Activated T-helper 17 cell treated with anti-CD3 and anti-CD28 coated beads, Interleukin-2, amount 50 U/mL, for 72 hours (primary cell): ENCODE data around the gene DCTN2. TPM values are rescaled to one million over a fixed set of nuclear protein-coding genes. Genes with fewer than 3 reads are reported as not detected.
"Not testable (repeated sequence)": the region's sequence is repeated elsewhere in the genome, so short reads cannot be mapped to it uniquely, and the experiment has no call there.

Experiments
- ATAC-seq: fragments of 150-1000 bp; cut with Tn5 transposase; replicated peaks from 2 replicates; pipeline ENCODE4 v1.10.0; 2021; ENCODE audit warnings: mild to moderate bottlenecking, moderate library complexity
- H3K27ac Mint-ChIP-seq: one replicate; pipeline ENCODE4 v1.8.0; 2022; ENCODE audit warnings: mixed read lengths
- H3K27me3 Mint-ChIP-seq: one replicate; pipeline ENCODE4 v1.8.0; 2022; ENCODE audit warnings: mixed read lengths
- H3K36me3 Mint-ChIP-seq: one replicate; pipeline ENCODE4 v1.8.0; 2022; ENCODE audit warnings: low read depth, mild to moderate bottlenecking, mixed read lengths
- H3K4me1 Mint-ChIP-seq: one replicate; pipeline ENCODE4 v1.8.0; 2022; ENCODE audit warnings: mixed read lengths
- H3K4me3 Mint-ChIP-seq: one replicate; pipeline ENCODE4 v1.8.0; 2022; ENCODE audit warnings: mild to moderate bottlenecking, mixed read lengths
- H3K9me3 Mint-ChIP-seq: one replicate; pipeline ENCODE4 v1.8.0; 2022; ENCODE audit warnings: mixed read lengths
- total RNA-seq, 2 donors: library from RNA; stranded (reverse); gene quantifications; one replicate each; pipeline ENCODE4 v1.2.3, GENCODE V29; 2022

DCTN2 gene
- total RNA-seq, 2 donors from 2014 or later: 78.5 to 96.4 TPM

DNA sequence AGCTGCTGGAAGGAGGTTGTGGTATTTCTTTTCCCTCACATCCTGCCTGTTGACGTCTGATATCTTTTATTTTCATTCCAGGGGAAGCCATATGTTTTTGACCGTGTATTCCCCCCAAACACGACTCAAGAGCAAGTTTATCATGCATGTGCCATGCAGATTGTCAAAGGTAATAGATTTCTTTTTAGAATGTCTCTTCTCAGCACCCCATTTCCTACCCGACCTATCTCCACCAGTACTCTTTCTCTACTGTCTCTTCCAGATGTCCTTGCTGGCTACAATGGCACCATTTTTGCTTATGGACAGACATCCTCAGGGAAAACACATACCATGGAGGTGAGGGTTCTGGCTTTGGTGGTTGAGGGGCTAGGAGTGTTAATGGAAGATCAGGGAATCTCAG is 16.4 kb upstream of the DCTN2 start:
- ATAC-seq: no peak
- H3K9me3 Mint-ChIP-seq: no peaks in the 10 kb centered on the region
- no peaks in the 10 kb centered on the region for H3K4me1 Mint-ChIP-seq
- no peaks in the 10 kb centered on the region for H3K36me3 Mint-ChIP-seq
- no peak overlapping the region for H3K4me3 Mint-ChIP-seq
- H3K27me3 Mint-ChIP-seq: peaks cover 10% of the 10 kb centered on the region
- H3K27ac Mint-ChIP-seq: no peak overlapping the region

DNA sequence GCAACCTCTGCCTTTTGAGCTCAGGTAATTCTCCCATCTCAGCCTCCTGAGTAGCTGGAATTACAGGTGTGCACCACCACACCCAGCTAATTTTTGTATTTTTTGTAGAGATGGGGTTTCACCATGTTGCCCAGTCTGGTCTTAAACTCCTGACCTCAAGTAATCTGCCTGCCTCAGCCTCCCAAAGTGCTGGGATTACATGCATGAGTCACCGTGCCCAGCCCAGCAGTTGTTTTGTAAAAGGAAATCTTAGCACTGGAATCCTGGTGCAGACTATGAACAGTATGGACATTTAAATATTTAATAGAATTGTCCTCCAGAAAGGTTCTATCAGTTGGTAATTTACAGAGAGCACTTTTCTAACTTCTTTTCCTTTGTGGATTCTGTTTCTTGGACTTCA is 14.1 kb upstream of the DCTN2 start:
- not testable (repeated sequence) for H3K27me3 Mint-ChIP-seq, H3K9me3 Mint-ChIP-seq, ATAC-seq, H3K36me3 Mint-ChIP-seq, H3K27ac Mint-ChIP-seq, H3K4me3 Mint-ChIP-seq, H3K4me1 Mint-ChIP-seq

DNA sequence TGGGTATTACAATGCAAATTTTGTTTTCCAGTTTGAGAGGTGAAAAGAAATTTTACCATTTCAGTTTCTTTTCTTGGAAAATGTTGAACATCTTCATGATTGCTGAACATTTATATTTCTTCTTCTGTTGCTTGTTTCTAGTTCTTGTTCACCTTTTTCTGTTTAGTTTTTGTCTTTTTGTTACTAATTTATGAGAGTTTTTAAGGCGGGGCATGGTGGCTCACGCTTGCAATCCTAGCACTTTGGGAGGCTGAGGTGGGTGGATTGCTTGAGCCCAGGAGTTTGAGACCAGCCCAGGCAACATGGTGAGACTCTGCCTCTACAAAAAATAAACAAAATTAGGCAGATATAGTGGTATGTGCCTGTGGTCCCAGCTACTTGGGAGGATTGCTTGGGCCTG is 13.5 kb upstream of the DCTN2 start:
- no peak overlapping the region for H3K27ac Mint-ChIP-seq
- no peak for ATAC-seq
- no peaks in the 10 kb centered on the region for H3K4me1 Mint-ChIP-seq
- peaks cover 10% of the 10 kb centered on the region for H3K27me3 Mint-ChIP-seq
- H3K36me3 Mint-ChIP-seq: no peaks in the 10 kb centered on the region
- no peak overlapping the region for H3K4me3 Mint-ChIP-seq
- no peaks in the 10 kb centered on the region for H3K9me3 Mint-ChIP-seq

DNA sequence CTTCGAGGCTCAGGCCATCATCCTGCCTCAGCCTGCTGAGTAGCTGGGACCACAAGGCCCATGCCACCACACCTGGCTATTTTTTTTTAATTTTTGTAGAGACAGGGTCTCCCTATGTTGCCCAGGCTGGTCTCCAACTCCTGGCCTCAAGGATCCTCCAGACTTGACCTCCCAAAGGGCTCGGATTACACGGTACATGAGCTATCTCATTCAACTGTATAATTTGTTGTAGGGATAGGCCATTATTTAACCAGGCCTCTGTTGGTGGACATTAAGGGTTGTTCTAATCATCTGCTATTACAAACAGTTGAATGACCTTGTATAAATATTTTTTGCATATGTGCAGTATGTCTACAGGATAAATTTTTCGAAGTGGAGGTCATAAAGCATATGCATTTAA is 11.9 kb upstream of the DCTN2 start:
- Mint-ChIP-seq H3K9me3 (no peaks in the 10 kb centered on the region), H3K36me3 (no peaks in the 10 kb centered on the region), H3K4me1 (no peaks in the 10 kb centered on the region), H3K27me3 (no peaks in the 10 kb centered on the region), H3K27ac (no peak overlapping the region), H3K4me3 (no peak overlapping the region)
- no peak for ATAC-seq

DNA sequence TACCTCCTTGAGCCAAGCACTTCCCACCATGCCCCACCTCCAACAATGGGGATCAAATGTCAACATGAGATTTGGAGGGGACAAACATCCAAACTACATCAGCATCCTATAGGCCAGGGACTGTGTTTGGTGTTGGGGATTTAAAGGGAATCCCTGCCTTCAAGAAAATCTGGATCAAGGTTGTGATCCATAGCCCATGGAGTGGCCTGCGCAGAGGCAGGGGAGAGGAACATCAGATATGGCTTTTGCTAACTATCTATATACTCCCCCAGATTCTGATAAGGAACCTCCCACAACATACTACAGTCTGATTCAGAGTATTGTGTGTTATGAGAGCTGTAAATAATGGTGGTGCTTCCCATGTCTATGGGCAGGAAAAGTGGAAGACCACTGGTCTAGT is 7.9 kb upstream of the DCTN2 start:
- peaks cover 5% of the 10 kb centered on the region for H3K4me1 Mint-ChIP-seq
- no peak overlapping the region for H3K27ac Mint-ChIP-seq
- H3K4me3 Mint-ChIP-seq: no peak overlapping the region
- no peak for ATAC-seq
- H3K36me3 Mint-ChIP-seq: no peaks in the 10 kb centered on the region
- no peaks in the 10 kb centered on the region for H3K9me3 Mint-ChIP-seq
- peaks cover 3% of the 10 kb centered on the region for H3K27me3 Mint-ChIP-seq

DNA sequence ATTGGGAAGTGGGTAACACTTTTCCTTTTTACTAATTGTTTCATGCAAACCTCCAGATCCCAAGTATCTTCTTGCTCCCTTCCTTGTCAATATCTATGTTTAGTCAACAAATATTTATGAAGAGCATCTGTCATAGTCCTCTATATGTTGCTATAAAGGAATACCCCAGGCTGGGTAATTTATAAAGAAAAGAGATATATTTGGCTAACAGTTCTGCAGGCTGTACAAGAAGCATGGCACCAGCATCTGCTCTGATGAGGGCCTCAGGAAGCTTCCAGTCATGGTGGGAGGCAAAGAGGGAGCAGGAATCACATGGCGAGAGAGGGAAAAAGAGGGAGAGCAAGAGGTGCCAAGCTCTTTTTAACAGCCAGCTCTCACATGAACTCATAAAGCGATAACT is 7.5 kb upstream of the DCTN2 start:
- no peak for ATAC-seq
- Mint-ChIP-seq H3K9me3 (no peaks in the 10 kb centered on the region), H3K36me3 (no peaks in the 10 kb centered on the region), H3K27me3 (peaks cover 3% of the 10 kb centered on the region), H3K4me1 (peaks cover 6% of the 10 kb centered on the region), H3K4me3 (no peak overlapping the region), H3K27ac (no peak overlapping the region)

DNA sequence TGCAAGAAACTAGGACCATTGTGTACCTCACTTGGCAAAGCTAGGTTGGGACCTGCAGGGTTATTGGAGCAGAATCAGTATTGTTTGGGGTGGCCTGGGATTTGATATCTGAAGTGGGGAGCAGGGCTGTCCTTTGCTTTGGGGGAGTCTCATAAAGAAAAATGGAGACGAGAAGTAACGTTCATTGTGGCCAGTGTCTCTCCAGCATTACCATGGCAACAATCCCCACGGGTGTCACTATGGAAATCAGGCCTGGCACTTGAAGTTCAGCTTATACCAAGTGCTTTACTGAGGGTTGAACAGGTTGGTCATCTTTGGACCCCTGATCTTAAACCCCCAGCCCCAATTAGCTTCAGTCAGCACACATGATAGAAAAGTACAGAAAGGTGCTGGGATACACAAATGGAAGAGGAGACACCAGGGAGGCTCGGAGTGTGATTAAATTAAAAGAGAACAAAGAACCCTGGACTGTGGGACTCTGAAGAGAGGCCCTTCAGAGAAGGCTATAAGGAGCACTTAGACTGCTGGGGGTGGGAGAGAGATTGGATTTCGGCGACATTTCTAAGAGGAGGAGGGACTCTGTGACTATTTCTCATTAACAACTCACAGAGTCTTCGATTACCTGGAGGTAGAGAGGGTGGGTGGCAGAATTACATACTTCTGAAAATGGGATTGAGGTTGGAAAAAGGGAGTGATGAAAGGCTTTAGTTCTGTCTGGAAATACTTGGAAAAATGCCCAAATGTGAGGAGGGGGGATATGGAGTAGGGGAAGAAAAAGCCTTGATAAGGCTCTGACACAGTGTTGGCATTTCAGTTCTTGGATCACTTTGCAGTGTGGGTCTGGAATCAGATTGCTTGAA is 6.6 kb upstream of the DCTN2 start:
- no peak overlapping the region for H3K4me3 Mint-ChIP-seq
- H3K27me3 Mint-ChIP-seq: peaks cover 3% of the 10 kb centered on the region
- no peaks in the 10 kb centered on the region for H3K36me3 Mint-ChIP-seq
- peaks cover 11% of the 10 kb centered on the region for H3K4me1 Mint-ChIP-seq
- no peaks in the 10 kb centered on the region for H3K9me3 Mint-ChIP-seq
- no peak for ATAC-seq
- H3K27ac Mint-ChIP-seq: no peak overlapping the region

DNA sequence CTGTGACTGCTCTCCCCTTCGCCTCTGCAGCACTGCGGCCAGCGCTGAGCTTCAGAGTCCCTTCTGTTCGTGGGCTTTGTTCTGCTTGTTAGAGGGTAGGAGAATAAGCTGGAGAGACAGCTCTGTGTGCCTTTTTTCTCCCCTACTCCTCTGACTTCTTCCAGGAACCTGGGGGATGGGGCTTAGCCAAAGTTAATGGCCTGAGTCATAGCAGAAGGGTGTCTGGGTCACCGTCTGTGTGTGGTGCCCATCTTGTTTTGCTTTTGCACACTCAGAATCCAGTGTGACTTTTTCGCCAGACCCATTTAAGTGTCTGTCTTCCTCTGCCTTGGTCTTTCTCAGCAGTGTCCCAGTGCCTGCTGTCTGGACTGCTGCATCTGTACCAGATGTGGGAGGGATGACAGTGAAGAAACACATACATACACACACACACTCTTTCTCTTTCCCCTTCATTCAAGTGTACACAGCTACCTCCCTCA is 5.9 kb upstream of the DCTN2 start:
- H3K4me3 Mint-ChIP-seq: no peak overlapping the region
- H3K36me3 Mint-ChIP-seq: no peaks in the 10 kb centered on the region
- no peaks in the 10 kb centered on the region for H3K9me3 Mint-ChIP-seq
- H3K4me1 Mint-ChIP-seq: peaks cover 11% of the 10 kb centered on the region
- H3K27me3 Mint-ChIP-seq: peaks cover 3% of the 10 kb centered on the region
- no peak overlapping the region for H3K27ac Mint-ChIP-seq
- no peak for ATAC-seq

DNA sequence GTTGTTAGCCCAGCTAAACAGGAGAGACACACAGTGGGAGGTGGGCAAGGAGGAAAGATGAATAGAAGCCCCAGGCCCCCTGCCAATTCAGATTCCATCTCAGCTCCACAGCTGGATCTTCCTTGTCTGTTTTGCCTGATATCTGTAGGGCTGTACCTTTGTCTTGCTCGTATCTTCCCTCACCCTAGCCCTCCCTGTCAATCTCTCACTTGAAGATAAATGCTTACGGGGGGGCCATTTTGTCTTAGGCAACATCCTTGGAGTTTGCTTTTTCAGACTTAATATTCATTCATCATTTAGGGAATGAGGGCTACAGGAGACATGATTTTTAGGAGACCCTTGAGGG is 5.3 kb upstream of the DCTN2 start:
- Mint-ChIP-seq H3K9me3 (no peaks in the 10 kb centered on the region), H3K4me3 (no peak overlapping the region), H3K27me3 (peaks cover 3% of the 10 kb centered on the region), H3K4me1 (peaks cover 11% of the 10 kb centered on the region), H3K36me3 (no peaks in the 10 kb centered on the region), H3K27ac (no peak overlapping the region)
- ATAC-seq: no peak

DNA sequence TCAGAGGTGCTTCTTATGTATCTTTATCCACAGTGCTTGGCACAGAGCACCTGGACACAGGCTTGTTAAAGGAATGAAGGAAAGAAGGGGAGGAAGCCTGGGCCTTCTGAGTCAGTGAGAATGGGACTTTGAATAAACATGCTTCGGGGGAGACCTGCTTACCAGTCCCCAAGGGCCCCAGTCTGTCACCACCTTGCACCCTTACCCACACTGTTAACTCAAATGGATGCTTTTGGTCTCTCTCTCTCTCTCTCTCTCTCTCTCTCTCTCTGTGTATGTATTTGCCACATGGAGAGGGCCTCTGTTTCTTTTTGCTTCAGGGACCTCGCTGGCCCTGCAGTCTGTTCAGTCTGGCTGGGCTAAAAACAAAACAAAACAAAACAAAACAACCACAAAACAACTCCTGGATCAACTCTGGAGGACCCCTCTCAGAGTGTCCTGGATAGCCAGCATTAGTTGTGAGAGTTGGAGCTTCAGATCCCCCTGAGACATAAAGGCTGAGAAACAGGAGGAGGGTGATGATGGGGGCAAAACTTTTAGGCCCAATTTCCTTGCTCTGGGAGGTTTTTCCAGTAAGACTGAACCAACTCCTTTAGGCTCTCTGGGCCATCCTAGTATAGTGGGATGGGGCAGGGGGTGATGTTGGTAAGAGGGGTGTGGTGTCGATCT is 4.8 kb upstream of the DCTN2 start:
- H3K27ac Mint-ChIP-seq: no peak overlapping the region
- no peaks in the 10 kb centered on the region for H3K9me3 Mint-ChIP-seq
- no peaks in the 10 kb centered on the region for H3K36me3 Mint-ChIP-seq
- H3K4me3 Mint-ChIP-seq: no peak overlapping the region
- peaks cover 11% of the 10 kb centered on the region for H3K4me1 Mint-ChIP-seq
- peaks cover 3% of the 10 kb centered on the region for H3K27me3 Mint-ChIP-seq
- no peak for ATAC-seq

DNA sequence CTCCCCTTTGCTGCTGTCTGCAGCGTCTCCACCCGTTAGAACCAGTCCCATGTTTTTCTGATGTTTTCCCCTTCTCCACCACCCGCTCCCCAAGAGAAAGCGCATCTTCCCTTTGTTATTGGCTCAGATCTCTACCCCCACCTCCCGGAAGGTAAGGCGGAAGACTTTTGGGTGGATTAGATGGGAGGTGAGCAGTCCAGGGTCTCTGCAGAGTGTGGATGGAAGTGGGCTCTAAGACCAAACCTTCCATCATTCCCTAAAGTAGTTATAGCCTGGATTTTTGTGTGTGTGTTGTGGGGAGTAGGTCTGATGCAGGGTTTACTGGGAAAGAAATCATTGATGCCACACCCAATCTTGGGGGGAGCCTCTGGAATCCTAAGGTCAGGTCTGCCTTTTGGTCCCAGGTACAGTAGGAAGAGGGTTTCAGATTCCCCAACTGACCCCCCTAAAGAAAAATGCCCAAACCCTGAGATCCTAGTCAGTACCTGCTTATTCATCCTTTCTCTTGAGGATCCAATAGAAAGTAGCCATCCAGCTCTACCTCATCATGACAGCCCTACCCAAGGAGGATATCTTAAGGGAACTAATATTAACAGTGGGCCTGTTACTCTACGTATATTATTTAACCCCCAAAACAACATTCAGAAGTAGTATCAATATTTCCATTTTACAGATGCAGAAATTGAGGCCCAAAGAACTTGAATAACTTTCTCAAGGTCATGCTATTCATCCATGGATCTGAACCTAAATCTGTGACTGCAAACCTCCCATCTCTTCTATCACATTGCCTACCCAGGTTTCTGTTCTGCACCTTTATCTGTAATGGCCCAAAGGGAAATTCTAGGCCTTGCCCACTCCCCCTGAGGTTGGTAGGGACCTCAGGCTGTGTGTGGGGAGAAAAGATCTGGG is 3.9 kb upstream of the DCTN2 start:
- peaks cover 3% of the 10 kb centered on the region for H3K27me3 Mint-ChIP-seq
- no peak for ATAC-seq
- peaks cover 6% of the 10 kb centered on the region for H3K36me3 Mint-ChIP-seq
- no peaks in the 10 kb centered on the region for H3K9me3 Mint-ChIP-seq
- H3K4me1 Mint-ChIP-seq: peaks cover 15% of the 10 kb centered on the region
- peak overlapping the region; percentile 72 for H3K4me3 Mint-ChIP-seq
- no peak overlapping the region for H3K27ac Mint-ChIP-seq

DNA sequence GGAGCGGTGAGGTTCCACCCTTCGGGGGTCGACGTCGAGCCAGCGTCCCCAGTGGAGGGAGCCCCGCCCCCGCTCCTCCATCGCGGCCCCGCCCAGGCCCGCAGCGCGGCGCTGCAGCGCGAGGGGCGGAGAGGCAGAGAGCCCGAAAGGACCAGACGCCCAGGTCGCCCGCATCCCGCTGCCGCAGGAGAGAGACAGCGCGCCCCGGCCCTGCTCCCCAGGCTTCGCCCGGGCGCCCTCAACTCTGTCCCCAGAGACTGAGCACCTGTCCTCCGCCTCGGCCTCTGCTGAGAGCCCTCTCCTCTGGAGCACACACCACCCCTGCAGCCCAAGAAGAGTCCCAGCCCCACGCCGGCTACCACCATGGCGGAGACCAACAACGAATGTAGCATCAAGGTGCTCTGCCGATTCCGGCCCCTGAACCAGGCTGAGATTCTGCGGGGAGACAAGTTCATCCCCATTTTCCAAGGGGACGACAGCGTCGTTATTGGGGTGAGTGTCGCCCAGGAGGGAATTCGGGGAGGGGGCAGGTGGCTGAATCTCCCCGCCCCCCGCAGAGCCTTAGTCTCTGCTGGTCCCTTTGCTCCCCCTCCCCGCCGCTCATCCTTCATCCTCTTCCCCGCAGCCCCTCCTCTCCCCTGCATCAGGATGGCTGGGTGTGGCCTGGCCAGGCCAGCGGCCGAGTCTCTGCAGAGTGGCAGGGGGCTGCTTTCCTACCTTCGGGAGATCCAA is 3.1 kb upstream of the DCTN2 start, which contains the start of gene KIF5A:
Gene KIF5A, plus strand, starts transcription at position 136 of the 732 bp plus-strand sequence. Its CDS starts 228 bp downstream, at position 364.
- Mint-ChIP-seq H3K9me3 (no peaks in the 10 kb centered on the region), H3K27ac (peak within 1 kb of the TSS; percentile 49)

DNA sequence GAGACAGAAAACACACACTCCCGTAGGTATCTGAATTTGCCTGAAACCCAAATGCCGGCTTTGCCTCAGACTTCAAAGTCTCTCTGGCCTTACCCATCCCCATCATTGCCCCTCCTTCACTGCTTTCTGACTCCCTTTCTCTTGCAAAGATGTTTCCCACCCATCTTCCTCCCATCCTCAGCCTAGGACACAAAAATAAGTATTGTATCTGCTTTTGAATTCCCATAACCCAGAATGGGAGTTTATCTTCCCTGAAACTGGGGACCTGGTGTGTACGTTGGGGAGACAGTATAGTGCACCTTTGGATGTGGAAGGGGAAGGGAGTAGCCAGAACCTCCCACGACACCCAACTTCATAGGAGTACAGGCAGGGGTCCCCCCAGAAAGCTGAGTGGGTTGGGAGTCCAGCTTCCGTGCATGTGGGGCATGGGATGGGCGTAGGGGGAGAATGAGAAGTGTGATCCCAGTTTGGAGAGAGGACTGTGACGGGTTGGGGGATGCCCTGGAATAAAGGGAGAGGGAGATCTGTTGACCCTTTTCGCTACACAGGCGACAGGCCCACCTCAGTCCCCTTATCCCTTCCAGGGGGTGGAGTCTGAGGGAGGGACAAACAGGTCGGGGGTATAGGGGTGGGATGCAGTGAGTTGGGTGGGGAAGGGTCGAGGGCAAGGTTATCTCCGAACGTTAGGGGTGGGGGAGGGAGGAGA is 2.4 kb upstream of the DCTN2 start:
- H3K36me3 Mint-ChIP-seq: peaks cover 20% of the 10 kb centered on the region
- peak overlapping the region; percentile 72 for H3K4me3 Mint-ChIP-seq
- H3K27ac Mint-ChIP-seq: peak overlapping the region; percentile 49
- H3K4me1 Mint-ChIP-seq: peaks cover 26% of the 10 kb centered on the region
- no peaks in the 10 kb centered on the region for H3K9me3 Mint-ChIP-seq
- peaks cover 3% of the 10 kb centered on the region for H3K27me3 Mint-ChIP-seq
- ATAC-seq: peak; percentile 2

More for the DNA sequence above, 3.1 kb upstream of the DCTN2 start, which contains the start of gene KIF5A:
- ATAC-seq: peak; percentile 55
- Mint-ChIP-seq H3K36me3 (peaks cover 14% of the 10 kb centered on the region), H3K27me3 (peaks cover 3% of the 10 kb centered on the region), H3K4me1 (peaks cover 23% of the 10 kb centered on the region), H3K4me3 (peak within 1 kb of the TSS; percentile 72)
